Left lung (tissue), 10 donors: ENCODE measurements around the gene OAS3. TPM values are rescaled to one million over a fixed set of nuclear protein-coding genes. Genes with fewer than 3 reads are reported as not detected.

ENCODE experiments used
- ATAC-seq: fragments of 200-7000 bp; cut with Tn5 transposase; one replicate; pipeline ENCODE4 v1.9.1; 2020; ENCODE audit warnings: moderate library complexity
- DNase-seq, 4 donors: peaks; one replicate each; pipeline ENCODE4 v3.0.0-alpha.2; 2013 to 2020
- H3K27ac ChIP-seq, 2 donors: fragments of 200-600 bp; sonication (generic) in 1 of 2; one replicate each; pipeline versions ENCODE4 v1.5.0 to v1.8.0; 2020 to 2021
- H3K27me3 ChIP-seq, 2 donors: fragments of 200-600 bp; sonication (generic) in 1 of 2; one replicate each; pipeline versions ENCODE4 v1.5.0 to v1.8.0; 2020 to 2021
- H3K36me3 ChIP-seq, 2 donors: fragments of 200-600 bp; sonication (generic) in 1 of 2; one replicate each; pipeline versions ENCODE4 v1.5.0 to v1.8.0; 2020 to 2021
- H3K4me1 ChIP-seq, 2 donors: fragments of 200-600 bp; one replicate each; pipeline ENCODE4 v1.8.0; 2021
- H3K4me3 ChIP-seq, 2 donors: fragments of 200-600 bp; sonication (generic) in 1 of 2; one replicate each; pipeline versions ENCODE4 v1.5.0 to v1.8.0; 2020 to 2021; ENCODE audit warnings: mild to moderate bottlenecking in 1 of 2
- H3K9me3 ChIP-seq, 2 donors: fragments of 200-600 bp; sonication (generic) in 1 of 2; one replicate each; pipeline versions ENCODE4 v1.5.0 to v1.8.0; 2020 to 2021
- intact Hi-C, 2 donors: fragments of 100-400 bp; cut with DNase I; formaldehyde crosslinking; loops; one replicate each; pipeline versions ENCODE4 v1.11.2 to v1.14.2; 2022
- polyA plus RNA-seq, 6 donors: library from polyadenylated mRNA; unstranded; fragments of 120-200 nt; gene quantifications; one replicate each; pipeline ENCODE4 v1.2.1, GENCODE V29; 2013; ENCODE audit not compliant: insufficient read length in 6 of 6
- total RNA-seq, 2 donors: library from RNA; stranded (reverse); fragmentation: NEBNext Ultra II Directional; extraction: Animal tissue kit (Norgen Biotek cat#: 25700); gene quantifications; one replicate each; pipeline ENCODE4 v1.2.1, GENCODE V29; 2021
- TF ChIP-seq, protein P1 (sequence below), 2 donors: fragments of 200-600 bp; sonication (generic) in 1 of 2; IDR thresholded peaks; one replicate each; pipeline versions ENCODE4 v1.5.0 to v1.8.0; 2021; ENCODE audit warnings: antibody characterized with exemption in 2 of 2
- donor health status: DM: no; HTN: yes; CAD: no.
- donor health status: DM: no; HTN: no; CAD: no.

Gene OAS3
- total and polyA plus RNA-seq, 8 donors, result 11.4 to 47.5 (median 17.7) TPM

DNA sequence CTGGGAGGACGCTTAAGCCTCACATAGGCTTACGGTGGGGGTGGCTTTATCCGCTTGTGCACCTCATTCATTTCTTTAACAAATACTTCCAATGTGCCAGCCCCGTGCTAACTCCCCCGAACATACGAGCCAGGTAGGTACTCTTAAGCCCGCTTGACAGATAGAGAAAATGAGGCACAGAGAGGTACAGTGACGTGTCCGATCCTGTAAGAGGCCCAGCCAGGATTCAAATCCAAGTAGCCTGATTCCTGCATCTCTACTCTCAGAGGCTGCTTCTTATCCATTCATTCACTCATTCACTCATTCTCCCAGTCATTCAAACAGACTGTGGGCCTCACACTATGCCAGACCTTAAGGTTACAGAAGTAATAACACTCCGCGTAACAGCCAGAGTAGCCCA lies 477 bp downstream of the OAS3 start:
- Histone ChIP-seq H3K4me3 (peak overlapping the region; percentile 60 to 82), H3K36me3 (peaks cover 0 to 27% of the 10 kb centered on the region in 2 donors), H3K4me1 (peaks cover 11 to 36% of the 10 kb centered on the region in 2 donors), H3K27me3 (no peaks in the 10 kb centered on the region), H3K27ac (peak overlapping the region; percentile 72 to 86), H3K9me3 (no peaks in the 10 kb centered on the region)
- no peak for DNase-seq
- intact Hi-C loops, result no loop called here
- TF ChIP-seq, protein P1, sequence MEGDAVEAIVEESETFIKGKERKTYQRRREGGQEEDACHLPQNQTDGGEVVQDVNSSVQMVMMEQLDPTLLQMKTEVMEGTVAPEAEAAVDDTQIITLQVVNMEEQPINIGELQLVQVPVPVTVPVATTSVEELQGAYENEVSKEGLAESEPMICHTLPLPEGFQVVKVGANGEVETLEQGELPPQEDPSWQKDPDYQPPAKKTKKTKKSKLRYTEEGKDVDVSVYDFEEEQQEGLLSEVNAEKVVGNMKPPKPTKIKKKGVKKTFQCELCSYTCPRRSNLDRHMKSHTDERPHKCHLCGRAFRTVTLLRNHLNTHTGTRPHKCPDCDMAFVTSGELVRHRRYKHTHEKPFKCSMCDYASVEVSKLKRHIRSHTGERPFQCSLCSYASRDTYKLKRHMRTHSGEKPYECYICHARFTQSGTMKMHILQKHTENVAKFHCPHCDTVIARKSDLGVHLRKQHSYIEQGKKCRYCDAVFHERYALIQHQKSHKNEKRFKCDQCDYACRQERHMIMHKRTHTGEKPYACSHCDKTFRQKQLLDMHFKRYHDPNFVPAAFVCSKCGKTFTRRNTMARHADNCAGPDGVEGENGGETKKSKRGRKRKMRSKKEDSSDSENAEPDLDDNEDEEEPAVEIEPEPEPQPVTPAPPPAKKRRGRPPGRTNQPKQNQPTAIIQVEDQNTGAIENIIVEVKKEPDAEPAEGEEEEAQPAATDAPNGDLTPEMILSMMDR (IDR thresholded peaks at IDR 0.05), result no peak
- ATAC-seq, result peak; percentile 5

DNA sequence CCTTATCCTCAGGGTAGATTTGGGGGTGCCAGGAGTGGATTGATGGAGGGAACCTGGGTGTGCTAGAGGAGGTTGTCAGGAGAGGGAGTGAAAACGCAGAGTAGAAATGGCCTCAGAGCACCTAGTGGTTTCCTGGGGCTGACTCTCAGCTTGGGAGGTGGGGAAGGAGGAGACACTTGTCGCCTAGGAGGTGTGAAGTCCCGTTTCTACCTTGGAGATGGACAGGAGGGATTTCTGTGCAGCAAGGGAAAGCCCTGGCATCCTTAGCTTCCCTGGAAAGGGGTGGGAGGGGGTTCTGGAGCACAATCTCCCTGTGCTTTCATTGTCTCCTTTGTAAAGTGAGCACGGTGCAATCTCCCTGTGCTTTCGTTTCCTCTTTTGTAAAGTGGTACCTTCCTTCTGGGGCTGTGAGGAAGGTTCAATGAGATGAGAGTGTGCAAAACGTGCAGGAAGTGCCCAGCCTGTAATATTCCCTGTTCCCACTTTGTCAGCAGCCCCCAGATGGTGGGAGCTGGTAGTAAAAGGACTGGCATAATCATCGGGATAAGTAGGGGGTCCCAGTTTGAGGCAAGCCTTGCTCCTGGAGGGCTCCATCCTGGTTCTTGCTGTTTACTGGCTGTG lies 1.6 kb downstream of the OAS3 start:
- Histone ChIP-seq H3K4me1 (peaks cover 11 to 36% of the 10 kb centered on the region in 2 donors), H3K4me3 (peak overlapping the region in 1 of 2 donors; percentile 82), H3K27me3 (no peaks in the 10 kb centered on the region), H3K36me3 (peaks cover 0 to 38% of the 10 kb centered on the region in 2 donors), H3K9me3 (no peaks in the 10 kb centered on the region), H3K27ac (peak overlapping the region in 1 of 2 donors; percentile 37)
- no peak for ATAC-seq
- TF ChIP-seq, protein P1 (IDR thresholded peaks at IDR 0.05), result no peak
- intact Hi-C loops, result no loop called here
- DNase-seq, result no peak

DNA sequence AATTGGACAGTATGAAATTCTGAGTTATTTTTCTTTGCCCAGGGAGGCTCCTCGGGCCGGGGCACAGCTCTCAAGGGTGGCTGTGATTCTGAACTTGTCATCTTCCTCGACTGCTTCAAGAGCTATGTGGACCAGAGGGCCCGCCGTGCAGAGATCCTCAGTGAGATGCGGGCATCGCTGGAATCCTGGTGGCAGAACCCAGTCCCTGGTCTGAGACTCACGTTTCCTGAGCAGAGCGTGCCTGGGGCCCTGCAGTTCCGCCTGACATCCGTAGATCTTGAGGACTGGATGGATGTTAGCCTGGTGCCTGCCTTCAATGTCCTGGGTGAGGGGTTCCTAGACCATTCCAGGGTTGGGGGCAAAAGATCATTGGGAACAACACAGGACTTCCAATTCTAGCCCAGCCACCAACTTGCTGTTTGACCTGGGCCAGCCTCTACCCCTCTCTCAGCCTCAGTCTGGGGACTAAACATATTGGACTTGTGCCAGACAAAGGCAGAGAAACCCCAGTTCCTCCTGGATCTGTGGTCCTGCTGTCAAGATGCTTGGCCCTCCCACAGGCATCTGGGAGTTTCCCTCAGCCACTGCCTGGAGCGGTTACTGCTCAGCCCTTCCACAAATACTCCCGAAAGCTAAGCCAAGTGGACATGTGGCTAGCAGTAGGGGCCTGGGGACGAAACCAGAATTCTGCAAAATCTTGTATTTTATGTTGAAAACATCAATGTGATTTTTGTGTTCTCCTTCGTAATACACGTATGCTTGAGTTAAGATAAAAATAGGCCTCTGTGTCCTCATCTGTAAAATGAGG lies 3.5 kb downstream of the OAS3 start:
- DNase-seq (no peak), ATAC-seq (no peak)
- no peaks in the 10 kb centered on the region for H3K27me3 ChIP-seq
- H3K27ac ChIP-seq, result no peak overlapping the region
- H3K9me3 ChIP-seq, result no peaks in the 10 kb centered on the region
- H3K4me1 ChIP-seq, result peaks cover 11 to 36% of the 10 kb centered on the region in 2 donors
- TF ChIP-seq, protein P1 (IDR thresholded peaks at IDR 0.05), result no peak
- intact Hi-C loops, result no loop called here
- peaks cover 0 to 57% of the 10 kb centered on the region in 2 donors for H3K36me3 ChIP-seq
- no peak overlapping the region for H3K4me3 ChIP-seq

DNA sequence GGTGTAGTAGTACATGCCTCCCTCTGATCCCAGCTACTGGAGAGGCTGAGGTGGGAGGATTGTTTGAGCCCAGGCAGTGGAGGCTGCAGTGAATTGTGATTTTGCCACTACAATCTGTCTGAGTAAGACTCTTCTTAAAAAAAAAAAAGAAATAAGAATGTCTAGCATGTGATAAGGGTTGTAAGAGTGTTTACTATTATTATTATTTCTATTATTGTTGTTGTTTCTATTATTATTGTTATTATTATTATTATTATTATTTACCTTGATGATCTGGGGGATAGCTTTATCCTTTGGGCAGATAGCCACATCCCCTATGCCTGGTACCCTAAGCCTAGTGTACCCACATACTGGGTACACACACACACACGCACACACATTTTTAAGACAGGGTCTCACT lies 4.3 kb downstream of the OAS3 start:
- ATAC-seq (no peak), DNase-seq (no peak)
- Histone ChIP-seq H3K4me3 (no peak overlapping the region), H3K27me3 (no peaks in the 10 kb centered on the region), H3K27ac (no peak overlapping the region), H3K9me3 (no peaks in the 10 kb centered on the region), H3K36me3 (peaks cover 0 to 65% of the 10 kb centered on the region in 2 donors), H3K4me1 (peaks cover 11 to 29% of the 10 kb centered on the region in 2 donors)
- TF ChIP-seq, protein P1 (IDR thresholded peaks at IDR 0.05), result no peak
- intact Hi-C loops, result no loop called here

DNA sequence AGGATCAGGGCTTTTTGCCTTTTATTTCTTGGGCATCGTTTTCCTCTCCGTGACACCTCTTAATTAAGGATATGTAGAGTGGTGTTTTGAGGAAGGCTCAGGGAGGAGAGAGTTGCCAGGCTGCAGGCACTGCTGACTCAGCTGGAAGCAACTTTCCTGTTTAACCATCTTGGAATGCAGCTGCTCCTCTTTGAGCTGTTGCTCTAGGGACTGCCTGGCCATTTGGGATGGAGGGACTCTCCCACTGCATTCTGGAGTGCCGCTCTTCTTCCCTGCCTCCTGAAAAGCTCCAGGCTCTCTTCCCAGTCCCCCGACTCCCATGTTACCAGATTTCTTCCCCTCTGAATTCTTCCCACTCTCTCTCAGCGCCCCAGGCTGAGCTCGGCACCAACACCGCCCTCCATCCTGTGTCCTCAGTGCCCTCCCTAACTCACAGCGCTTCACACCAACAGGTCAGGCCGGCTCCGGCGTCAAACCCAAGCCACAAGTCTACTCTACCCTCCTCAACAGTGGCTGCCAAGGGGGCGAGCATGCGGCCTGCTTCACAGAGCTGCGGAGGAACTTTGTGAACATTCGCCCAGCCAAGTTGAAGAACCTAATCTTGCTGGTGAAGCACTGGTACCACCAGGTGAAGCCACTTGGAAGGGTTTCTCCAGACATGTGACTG lies 5.9 kb downstream of the OAS3 start:
- Histone ChIP-seq H3K27me3 (no peaks in the 10 kb centered on the region), H3K27ac (no peak overlapping the region), H3K4me1 (peaks cover 6 to 18% of the 10 kb centered on the region in 2 donors), H3K4me3 (no peak overlapping the region), H3K9me3 (no peaks in the 10 kb centered on the region), H3K36me3 (peaks cover 0 to 81% of the 10 kb centered on the region in 2 donors)
- TF ChIP-seq, protein P1 (IDR thresholded peaks at IDR 0.05), result no peak
- intact Hi-C loops, result no loop called here
- DNase-seq, result no peak
- no peak for ATAC-seq
